GM21737 (cell line): ENCODE data around the gene EBF3.

ENCODE experiments used
- ATAC-seq: cut with Tn5 transposase; IDR thresholded peaks from one replicate; pipeline ENCODE4 v1.9.1; 2021; ENCODE audit warnings: mild to moderate bottlenecking, moderate library complexity; ENCODE audit not compliant: unreplicated experiment

The EBF3 gene

DNA sequence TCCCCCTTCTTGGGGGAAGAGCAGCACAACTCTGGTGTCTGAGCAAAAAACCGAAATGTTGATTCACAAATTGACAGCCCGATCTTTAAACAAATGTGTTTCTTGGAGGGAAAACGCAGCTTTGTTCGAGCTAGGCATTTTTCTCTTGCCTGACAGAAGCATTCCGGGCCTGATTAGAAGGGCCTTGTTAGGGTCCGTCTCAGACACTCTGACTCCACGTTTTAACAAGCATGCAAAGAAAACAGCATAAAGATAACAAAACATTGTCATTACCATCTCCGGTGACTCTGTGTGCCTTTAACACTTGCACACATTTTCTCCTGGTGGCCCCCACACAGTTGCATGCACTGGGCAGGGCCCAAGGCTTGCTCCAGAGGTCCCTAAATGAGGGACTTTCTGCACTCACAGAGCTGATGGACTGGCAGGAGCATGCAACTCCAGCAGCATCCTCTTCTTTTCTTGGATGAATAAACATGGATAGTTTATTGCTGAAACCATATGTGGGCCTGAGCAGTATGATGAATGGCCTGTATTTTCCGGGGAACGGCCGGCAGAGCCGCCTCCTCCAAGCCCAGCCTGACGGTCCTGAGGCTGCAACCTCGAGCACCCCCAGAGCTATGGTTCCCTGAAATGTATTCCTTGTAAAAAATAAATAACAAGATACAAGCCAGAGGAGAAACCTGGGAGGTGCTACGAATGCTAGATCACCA, 50.9 kb downstream of the EBF3 start:
- ATAC-seq = no peak

DNA sequence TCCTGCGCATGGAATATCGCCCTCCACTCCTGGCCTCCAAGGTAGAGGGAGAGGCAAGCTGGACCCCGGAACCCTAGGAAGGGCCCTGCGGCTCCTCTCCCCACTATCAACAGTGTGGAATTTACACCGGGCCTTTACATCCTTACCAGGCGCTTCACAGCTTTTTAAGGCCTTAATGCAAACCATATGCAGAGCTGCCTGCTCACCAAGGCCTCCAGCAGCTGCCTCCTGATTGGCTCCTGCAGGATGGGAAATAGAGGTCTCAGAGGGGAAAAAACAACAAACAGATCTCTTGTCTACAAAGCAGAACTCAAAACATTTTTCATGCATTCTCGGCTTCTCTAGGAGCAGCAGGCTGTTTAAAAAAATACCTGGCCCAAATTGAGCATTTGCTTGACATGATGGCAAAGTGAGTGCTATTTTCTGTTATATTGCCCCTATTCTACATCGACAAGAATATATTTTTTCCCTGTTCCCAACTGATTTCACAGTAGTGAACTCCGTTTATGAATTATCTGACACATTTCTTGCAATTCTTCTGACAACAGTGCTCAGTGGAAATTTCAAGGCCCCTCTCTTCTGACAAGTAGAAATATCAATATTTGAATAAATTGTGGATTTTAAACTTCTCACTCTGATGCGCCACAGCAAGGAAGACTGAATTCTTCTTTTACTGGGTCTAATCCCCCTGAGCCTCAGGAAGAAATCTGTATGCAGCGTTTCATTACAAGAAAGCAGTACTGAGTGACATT, 51.7 kb downstream of the EBF3 start:
- no peak for ATAC-seq

DNA sequence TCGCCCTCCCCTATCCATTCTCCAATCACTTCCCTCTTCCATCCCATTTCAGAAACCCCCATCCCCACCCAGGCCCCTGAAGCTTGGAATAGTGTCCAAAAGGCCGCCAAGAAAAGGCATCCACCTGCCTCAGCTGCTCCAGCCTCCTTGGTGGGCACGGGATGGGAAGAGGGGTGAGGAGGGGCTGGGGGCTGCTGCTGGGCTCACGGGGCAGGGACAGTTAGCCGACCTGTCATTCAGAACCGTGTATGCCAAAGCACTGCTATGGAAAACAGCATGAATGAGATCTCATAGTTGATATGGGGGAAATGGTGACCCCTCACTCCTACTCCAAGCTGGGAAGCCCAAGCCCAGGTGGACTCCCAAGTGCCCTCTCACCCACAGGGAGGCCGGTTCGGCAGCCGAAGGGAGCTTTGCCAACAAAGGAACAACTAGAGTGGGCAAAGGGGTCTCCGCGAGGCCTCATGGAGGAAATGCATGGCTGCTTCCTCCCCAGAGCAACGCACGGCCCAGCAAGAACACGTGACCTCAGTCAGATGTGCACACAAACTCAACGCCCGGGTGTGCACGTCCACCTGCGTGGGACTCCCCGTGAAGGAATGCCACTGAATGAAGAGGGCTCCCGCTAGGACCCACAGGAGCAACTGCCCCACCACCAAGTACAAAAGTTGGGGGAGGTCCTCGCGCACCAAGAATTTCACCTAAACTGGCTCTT, 52.5 kb downstream of the EBF3 start:
- ATAC-seq = no peak

DNA sequence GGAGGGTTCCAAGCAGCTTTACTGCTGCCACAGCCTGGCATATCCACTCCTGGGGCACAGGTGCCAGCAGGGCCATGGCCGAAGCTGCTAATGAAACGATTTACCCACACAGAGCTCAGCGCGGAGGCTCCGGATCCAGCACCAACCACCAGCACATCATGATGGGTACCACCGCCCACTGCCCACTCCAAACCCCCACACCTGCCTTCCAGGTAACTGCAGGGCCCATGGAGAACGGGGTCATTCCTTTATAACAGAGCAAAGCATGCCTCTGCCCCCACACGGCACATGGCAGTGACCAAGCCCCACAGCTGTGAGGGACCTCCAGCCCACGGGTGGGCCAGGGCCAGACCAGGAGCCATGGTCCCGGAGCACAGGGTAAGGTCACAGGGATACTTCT, 53.2 kb downstream of the EBF3 start:
- ATAC-seq = no peak

DNA sequence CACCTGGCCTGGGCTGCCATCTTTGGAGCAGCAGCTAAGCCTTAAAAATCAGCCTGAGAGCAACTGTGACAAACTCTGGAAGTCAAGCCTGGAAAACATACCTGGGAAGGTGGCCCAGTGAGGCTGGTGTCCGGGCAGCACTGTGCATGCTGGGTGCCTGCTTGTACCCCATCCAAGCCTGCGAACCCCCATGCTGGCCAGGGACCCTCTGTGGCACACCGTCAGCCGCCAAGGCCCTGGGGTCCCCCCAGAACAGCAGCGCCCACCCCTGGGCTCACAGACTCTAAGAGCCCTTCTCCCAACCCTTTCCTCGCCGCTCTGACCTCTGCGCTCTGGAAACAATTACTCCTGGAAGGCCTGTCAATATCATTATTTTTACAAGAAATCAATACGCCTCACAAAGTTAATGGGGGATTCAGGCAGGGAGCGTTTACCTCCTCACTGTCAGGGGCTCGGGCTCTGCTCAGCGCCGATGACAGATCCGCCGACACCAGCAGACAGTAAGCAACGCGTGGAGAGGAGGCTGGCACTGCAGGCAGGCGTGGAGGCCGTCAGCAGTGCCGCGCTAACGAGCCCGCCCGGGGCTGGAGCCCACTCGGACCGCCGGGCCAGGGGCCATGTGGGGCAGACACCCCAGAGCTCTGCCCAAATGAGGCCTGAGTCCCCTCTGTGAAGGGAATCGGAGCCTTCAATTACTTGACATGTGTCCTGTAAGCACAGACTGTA, 54.4 kb downstream of the EBF3 start:
- no peak for ATAC-seq

DNA sequence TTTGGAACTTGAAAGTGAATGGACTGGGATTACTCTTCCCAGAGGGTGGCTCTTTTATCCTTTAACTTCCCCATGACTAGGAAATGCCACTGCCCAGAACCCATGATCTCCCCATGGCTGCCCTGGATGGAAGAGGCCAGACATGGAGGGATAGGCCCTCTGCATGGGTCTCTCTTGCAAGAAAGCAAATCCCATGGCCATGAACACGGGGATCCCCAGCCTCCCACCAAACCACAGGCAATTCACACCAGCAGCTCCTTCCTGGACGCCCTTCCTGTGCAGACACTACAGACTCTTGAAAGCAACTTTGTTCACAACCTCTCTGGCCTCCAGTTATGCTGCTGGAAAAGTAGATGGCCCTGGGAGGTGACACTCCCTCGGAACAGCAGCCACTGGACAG, 55.0 kb downstream of the EBF3 start:
- ATAC-seq = no peak

DNA sequence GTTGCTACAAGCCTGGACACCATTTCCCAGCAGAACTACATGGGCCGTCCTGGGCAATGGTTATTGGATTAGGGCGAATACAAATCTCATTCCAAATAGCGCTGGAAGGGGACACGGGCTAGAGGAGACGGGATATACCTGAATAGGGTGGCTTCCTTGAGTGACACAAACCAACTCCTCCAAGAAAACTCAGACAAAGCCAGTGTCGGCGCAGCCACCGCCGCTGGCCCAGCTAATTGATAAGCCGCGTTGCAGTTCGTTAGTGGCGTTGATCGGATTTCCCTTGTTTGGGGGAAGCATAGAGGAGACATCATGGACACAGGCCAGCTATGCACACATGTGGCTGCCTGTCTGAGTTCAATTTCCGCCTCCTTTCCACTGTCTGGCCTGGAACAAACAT, 55.7 kb downstream of the EBF3 start:
- no peak for ATAC-seq

DNA sequence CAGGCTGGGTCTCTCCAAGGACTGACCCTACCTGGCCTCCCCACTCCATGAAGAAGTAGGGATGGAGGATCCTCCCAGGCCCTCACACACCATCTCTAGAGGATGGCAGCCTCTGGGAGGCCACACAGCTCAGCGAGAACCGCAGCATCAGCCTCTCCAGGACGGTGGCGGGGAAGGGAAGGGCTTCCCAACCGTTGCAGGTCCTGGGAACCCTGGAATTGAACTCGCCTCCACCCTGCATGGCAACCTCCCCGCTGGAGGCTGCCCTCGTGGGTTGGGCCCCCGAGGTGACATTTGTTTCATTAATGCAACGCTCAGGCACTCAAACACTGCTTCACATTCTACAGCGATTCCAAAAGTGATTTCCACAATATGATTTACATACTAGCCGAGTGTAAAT, 58.5 kb downstream of the EBF3 start:
- ATAC-seq = no peak

DNA sequence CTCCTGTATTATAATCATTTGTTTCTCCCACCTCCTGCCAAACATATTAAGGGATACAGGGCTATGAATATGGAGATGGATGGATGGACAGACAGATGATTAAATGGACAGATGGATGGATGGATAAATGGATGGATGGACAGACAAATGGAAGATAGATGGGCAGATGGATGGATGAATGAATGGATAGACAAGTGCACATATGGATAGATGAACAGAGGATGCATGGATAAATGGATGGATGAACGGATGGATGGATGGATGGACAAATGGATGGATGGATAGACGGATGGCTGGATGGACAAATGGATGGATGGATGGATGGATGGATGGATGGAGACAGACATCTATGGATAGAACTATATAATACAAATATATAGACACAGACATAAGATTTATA, 59.8 kb downstream of the EBF3 start:
- no peak for ATAC-seq

DNA sequence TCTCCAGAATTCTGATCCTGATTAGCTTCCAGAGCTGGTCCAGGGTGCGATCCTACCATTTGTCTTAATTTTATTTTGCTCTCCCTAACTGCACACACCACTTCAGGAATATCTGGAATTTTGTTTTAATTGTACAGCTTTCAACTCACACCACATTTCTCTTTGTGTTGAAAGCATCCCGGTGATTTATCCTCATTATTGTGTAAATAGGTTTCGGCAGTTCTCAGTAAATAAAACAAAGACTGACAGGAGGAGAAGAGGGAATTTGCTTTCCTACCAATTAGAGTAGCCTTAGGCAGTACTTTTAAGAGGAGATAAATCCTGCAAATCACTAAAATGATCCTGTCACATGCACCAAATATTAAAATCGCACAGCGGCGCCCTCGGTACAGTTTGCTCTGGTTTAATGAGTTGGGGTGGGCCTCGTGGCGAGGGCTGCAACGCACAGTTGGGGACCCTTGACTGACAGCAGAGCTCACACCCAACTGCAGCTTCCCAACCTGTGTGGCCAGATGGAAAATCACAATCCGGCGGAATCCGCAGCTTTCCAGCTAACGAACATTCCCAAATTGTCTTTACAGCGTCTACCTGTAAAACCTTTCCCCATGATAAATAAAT, 62.6 kb downstream of the EBF3 start:
- ATAC-seq = no peak

DNA sequence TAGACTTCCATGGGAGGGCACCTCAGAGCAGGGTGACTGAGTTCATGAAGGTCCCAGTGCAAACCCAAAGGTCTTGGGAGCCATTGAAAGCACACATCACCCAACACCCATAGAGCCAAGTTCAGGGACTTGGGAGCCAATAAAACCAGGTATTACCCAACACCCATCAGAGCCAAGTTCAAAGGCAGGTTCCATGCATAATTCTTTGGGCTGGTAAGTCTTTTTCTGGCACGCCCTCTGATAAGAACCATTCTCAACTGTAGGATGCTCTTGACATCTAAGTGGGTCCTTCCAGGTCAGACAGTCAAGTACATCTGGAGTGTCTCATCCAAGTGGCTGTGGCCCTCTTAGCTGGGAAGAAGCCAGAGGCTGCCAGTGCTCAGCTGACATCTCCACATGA, 63.2 kb downstream of the EBF3 start:
- no peak for ATAC-seq

DNA sequence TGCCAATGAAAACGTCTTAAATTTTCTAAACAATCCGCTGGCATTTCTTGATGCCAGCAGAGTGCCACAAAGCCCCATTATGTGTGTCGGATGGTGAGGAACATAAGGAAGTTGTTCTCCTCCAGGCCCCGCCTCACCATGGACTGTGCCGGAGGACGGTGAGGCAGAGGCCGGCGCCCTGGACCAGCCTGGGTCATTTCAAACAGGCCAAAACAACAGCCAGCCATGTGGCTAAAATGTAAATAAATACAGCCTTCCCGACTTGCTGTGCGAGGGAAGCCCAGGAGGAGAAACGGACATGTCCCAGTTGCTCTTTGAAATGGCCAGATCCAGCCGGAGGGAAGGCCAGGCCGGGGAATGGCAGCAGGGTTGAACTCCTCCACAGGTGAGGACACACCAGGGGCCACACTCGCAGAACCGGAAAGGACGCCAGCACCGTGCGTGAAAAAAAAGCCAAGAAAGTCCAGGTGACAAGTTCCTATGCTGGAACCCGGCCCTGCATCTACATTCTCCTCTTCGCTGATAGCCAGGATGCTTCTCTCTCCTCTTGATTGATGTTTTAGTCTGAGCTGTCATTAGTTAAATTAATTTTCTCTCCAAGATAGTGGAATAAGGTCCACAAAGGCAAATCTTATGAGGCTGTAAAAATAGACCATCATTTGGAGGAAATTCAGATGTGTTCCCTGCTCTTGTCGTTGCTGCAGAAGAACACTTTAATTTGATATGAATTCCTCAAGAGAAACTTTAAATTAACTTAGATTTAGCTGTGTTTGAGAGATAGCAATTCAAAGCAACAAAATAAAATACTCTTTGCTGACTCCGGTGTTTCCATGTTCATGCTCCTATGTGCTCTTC, 64.6 kb downstream of the EBF3 start:
- no peak for ATAC-seq

DNA sequence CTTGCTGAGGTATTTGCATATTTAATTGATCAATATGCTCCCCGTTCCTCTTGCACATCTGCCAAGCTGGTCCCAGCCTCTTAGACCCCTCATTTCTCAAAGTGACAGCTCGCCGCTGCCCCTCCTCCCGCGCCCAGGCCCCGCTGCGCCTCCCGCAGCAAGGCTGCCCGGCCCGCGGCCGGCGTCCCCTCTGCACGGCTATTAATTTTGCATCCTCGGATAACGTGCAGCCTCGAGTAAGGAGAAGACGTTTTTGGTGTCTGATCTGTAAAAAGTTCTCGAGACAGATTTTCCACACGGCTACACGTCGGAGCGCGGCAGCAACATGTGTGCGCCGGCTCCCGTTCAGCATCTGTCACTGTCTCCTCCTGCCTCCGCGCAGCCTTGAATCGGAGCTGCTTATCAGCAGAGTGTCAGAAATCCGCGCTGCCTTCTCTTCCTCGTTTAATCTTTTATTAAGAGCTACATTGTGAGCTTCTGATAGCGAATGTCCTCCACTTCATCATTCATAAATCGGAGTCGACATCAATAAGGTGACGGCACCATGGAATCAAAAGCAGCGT, 65.3 kb downstream of the EBF3 start:
- no peak for ATAC-seq

DNA sequence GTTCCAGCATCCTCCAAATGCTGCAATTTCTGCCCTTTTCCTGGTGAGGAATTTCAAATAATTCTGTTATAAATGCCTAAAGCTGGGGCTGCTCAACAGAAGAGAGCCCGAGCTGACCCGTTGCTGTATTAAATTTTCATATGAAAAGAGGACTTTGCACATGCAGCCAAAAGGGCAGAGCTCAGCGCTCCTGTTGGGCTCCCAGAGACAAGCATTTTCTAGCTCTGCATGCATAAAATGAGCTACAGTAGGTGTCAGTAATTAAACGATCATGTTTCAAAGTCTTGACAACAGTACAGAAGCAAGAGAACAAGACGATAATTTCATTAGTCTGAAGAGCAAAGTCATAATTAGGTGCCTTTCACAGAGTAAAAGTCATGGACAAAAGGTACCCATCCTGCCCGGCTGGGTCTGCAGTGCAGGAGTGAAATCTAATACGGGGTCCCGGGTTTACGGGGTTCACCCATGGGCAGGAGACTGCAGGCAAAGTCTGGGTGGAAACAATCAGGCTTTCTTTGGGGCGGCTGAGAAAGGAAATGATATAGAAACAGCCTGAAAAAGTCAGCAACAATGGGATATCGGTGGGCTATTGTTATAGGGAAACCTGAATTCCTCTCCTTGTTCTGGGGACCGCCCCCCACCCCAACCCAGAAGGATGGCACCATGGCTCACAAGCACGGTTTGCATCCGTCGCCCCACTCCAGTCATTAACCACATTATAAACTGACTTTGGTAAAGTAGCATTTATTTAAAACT, 66.0 kb downstream of the EBF3 start:
- no peak for ATAC-seq

DNA sequence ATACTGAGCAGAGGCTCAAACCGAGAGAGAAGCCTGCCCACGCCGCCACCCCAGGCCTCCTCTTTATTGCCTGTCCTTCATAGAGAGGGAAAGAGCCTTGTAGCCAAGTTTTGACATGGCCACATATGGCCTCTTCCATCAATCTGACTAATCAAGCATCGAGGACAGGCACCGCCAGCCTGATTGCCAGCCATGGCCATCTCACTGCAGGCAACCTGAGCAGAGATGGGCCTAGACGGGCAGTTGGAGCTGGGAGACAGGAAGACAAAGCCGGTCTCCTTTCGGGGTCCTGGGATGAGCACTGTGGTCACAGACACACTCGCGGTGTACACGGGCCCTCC, 67.2 kb downstream of the EBF3 start:
- no peak for ATAC-seq

DNA sequence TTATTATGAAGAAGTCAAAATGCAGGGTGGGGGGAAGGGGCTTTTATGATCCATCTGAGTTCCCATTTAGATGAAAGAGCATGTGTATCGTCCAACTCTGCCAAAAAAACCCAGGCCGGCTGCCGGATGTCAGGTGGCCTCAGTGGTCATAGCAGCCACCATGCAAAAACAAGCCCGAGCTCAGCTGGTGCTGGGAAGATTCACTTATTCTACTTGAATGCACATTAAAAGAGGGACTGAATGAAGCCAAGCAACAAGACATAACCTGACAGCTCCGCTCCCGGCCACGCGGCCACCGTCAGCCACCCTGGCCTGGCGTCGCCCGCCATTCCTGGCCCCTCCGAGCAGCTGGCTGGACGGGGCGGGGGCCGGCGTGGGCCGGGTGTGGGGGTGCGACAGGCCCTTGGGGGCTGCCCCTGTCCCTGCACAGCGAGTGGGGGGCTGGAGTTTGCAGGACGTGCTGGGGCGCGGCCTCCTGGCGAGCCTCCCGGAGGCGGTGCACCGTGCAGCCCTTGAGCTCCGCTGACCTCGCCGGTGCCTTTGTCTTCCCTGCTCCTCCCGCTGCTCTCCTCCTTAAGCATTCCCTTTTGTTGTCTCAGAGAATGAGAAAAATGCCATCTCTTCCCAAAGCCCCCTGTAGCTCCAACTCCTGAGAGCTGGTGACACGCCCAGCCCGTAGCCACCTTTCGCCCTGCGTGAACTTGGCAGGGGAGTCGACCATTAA, 67.8 kb downstream of the EBF3 start:
- no peak for ATAC-seq

DNA sequence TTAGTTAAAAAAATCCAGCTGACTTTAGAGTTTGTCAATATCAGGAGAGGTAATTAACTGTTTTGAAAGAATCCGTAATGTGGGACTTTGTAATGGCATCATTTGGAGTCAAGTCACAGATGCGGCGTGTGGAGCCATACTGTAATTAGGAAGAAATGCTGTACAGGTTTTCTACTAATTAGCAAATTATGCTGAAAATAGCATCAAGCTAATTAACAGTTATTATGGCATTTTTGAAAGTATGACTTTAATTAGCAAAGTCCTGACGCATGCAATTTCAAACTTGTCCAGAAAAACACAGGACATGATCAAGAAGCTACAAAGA, 68.3 kb downstream of the EBF3 start:
- ATAC-seq = no peak

DNA sequence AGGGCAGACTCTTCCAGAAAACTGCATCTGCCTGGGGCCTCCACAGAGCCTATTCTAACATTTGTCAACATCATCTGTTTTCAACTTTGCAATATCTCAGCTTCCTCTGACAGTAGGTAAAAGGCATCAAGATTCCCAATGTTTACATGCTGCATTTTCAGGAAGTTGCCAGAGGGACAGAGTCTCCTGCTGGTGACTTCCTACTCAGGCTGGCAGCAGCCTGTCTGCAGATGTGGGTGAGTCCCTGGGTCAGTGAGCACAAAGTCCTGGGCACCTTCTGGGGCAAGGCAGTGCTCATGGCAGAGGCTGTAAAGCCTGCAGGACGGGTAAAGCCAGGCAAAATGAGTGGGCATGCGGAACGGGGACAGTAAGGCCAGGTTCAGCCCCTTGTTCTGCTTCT, 69.4 kb downstream of the EBF3 start:
- ATAC-seq = no peak
